ENCODE results near the gene GIMAP7.
"Not testable (repeated sequence)": the region's sequence is repeated elsewhere in the genome, so short reads cannot be mapped to it uniquely, and the experiment has no call there.

GIMAP7 gene

GRCh38 chr7:150513758-150514157 lies 914 bp upstream of the GIMAP7 start:
- no peak for DNase-seq (ENCODE audit: low read depth, low spot score)

GRCh38 chr7:150515248-150516147 lies 826 bp downstream of the GIMAP7 start:
- no peak for DNase-seq (ENCODE audit: low read depth, low spot score)

GRCh38 chr7:150516956-150517745 lies 2.5 kb downstream of the GIMAP7 start:
- DNase-seq (ENCODE audit: low read depth, low spot score), result no peak

GRCh38 chr7:150519310-150519709 lies 4.6 kb downstream of the GIMAP7 start:
- DNase-seq (ENCODE audit: low read depth, low spot score), result no peak

- DNase-seq (ENCODE audit: low read depth, low spot score), result no peak
These were observed 5.5 kb downstream of the GIMAP7 start for GRCh38 chr7:150520145-150520544.

GRCh38 chr7:150522931-150523330 lies 8.3 kb downstream of the GIMAP7 start:
- DNase-seq (ENCODE audit: low read depth, low spot score), result not testable (repeated sequence)

- no peak for DNase-seq (ENCODE audit: low read depth, low spot score)
These were observed 9.3 kb downstream of the GIMAP7 start for GRCh38 chr7:150524018-150524417.

- DNase-seq (ENCODE audit: low read depth, low spot score), result no peak
These were observed 17.0 kb downstream of the GIMAP7 start for GRCh38 chr7:150531704-150532103.

- DNase-seq (ENCODE audit: low read depth, low spot score), result no peak
These were observed 23.6 kb downstream of the GIMAP7 start for GRCh38 chr7:150538259-150538658.

GRCh38 chr7:150553163-150553562 lies 38.5 kb downstream of the GIMAP7 start:
- no peak for DNase-seq (ENCODE audit: low read depth, low spot score)

- no peak for DNase-seq (ENCODE audit: low read depth, low spot score)
These were observed 42.0 kb downstream of the GIMAP7 start for GRCh38 chr7:150556521-150557138.

- no peak for DNase-seq (ENCODE audit: low read depth, low spot score)
These were observed 45.8 kb downstream of the GIMAP7 start for GRCh38 chr7:150560486-150560885.

- no peak for DNase-seq (ENCODE audit: low read depth, low spot score)
These were observed 48.2 kb downstream of the GIMAP7 start for GRCh38 chr7:150562919-150563318.

GRCh38 chr7:150564006-150564405 lies 49.3 kb downstream of the GIMAP7 start:
- no peak for DNase-seq (ENCODE audit: low read depth, low spot score)

GRCh38 chr7:150564566-150564965 lies 49.9 kb downstream of the GIMAP7 start:
- DNase-seq (ENCODE audit: low read depth, low spot score), result no peak

- DNase-seq (ENCODE audit: low read depth, low spot score), result no peak
These were observed 50.6 kb downstream of the GIMAP7 start for GRCh38 chr7:150565239-150565638.

GRCh38 chr7:150566123-150566522 lies 51.5 kb downstream of the GIMAP7 start:
- DNase-seq (ENCODE audit: low read depth, low spot score), result no peak

GRCh38 chr7:150566572-150566971 lies 51.9 kb downstream of the GIMAP7 start:
- DNase-seq (ENCODE audit: low read depth, low spot score), result no peak

GRCh38 chr7:150567169-150567568 lies 52.5 kb downstream of the GIMAP7 start, which contains the start of gene GIMAP4:
GIMAP4 (plus strand) TSS chr7:150567390; CDS start chr7:150569902, 2,512 bp downstream.
- no peak for DNase-seq (ENCODE audit: low read depth, low spot score)

- no peak for DNase-seq (ENCODE audit: low read depth, low spot score)
These were observed 53.2 kb downstream of the GIMAP7 start for GRCh38 chr7:150567871-150568301.

GRCh38 chr7:150568714-150569113 lies 54.0 kb downstream of the GIMAP7 start:
- DNase-seq (ENCODE audit: low read depth, low spot score), result no peak

Measured in ELF-1 (cell line).